SK-N-SH treated with all-trans-retinoic acid at 6 μM for 48 hours (cell line): ENCODE data around the gene ANKRD7.
A peak's percentile ranks its signal among the peaks of the same experiment; 100 is the strongest.

Source experiments
- ATAC-seq: fragments of 200-7000 bp; cut with Tn5 transposase; 3 replicates; pipeline ENCODE4 v1.9.1; 2020; ENCODE audit warnings: mild to moderate bottlenecking, moderate library complexity
- ARNTL ChIP-seq: fragments of 450-650 bp; formaldehyde crosslinking; IDR thresholded peaks from 2 replicates; pipeline ENCODE4 v1.5.0; 2020; ENCODE audit warnings: low read depth, mild to moderate bottlenecking, moderate library complexity, borderline replicate concordance
- BACH2 ChIP-seq: fragments of 250-450 bp; sonication (Bioruptor Pico); IDR thresholded peaks from 2 replicates; pipeline ENCODE4 v1.9.0; 2021; ENCODE audit warnings: mild to moderate bottlenecking, borderline replicate concordance
- CSDC2 ChIP-seq: fragments of 250-450 bp; sonication (Bioruptor Pico); IDR thresholded peaks from 2 replicates; pipeline ENCODE4 v1.5.0; 2020; ENCODE audit warnings: mild to moderate bottlenecking, moderate library complexity
- ESRRG ChIP-seq: fragments of 250-450 bp; sonication (Bioruptor Pico); IDR thresholded peaks from 2 replicates; pipeline ENCODE4 v1.6.1; 2021; ENCODE audit warnings: mild to moderate bottlenecking
- GLIS3 ChIP-seq: fragments of 250-450 bp; sonication (Bioruptor Pico); IDR thresholded peaks from 2 replicates; pipeline ENCODE4 v1.5.0; 2020; ENCODE audit warnings: mild to moderate bottlenecking, moderate library complexity
- ISL1 ChIP-seq: fragments of 250-450 bp; sonication (Bioruptor Pico); IDR thresholded peaks from 2 replicates; pipeline ENCODE4 v2.1.2; 2022; ENCODE audit warnings: mild to moderate bottlenecking, moderate library complexity
- OSR1 ChIP-seq: fragments of 250-450 bp; sonication (Bioruptor Pico); IDR thresholded peaks from 2 replicates; pipeline ENCODE4 v1.8.0; 2022; ENCODE audit warnings: moderate library complexity, mild to moderate bottlenecking, inconsistent platforms
- PPARA ChIP-seq: fragments of 250-450 bp; sonication (Bioruptor Pico); IDR thresholded peaks from 2 replicates; pipeline ENCODE4 v1.5.0; 2020; ENCODE audit warnings: mild to moderate bottlenecking, borderline replicate concordance
- RARB ChIP-seq: fragments of 250-450 bp; sonication (Bioruptor Pico); IDR thresholded peaks from 2 replicates; pipeline ENCODE4 v1.8.0; 2021; ENCODE audit warnings: mild to moderate bottlenecking, moderate library complexity
- SNAI2 ChIP-seq: fragments of 250-450 bp; sonication (Bioruptor Pico); IDR thresholded peaks from 2 replicates; pipeline ENCODE4 v1.5.0; 2020; ENCODE audit warnings: mild to moderate bottlenecking, moderate library complexity
- TCF4 ChIP-seq: fragments of 250-450 bp; sonication (Bioruptor Pico); IDR thresholded peaks from 2 replicates; pipeline ENCODE4 v1.8.0; 2021; ENCODE audit warnings: mild to moderate bottlenecking, moderate library complexity, borderline replicate concordance
- TOX ChIP-seq: fragments of 250-450 bp; sonication (Bioruptor Pico); IDR thresholded peaks from 2 replicates; pipeline ENCODE4 v1.8.0; 2021; ENCODE audit warnings: mild to moderate bottlenecking, moderate library complexity, borderline replicate concordance
- TSHZ2 ChIP-seq: fragments of 250-450 bp; sonication (Bioruptor Pico); IDR thresholded peaks from 2 replicates; pipeline ENCODE4 v1.5.0; 2020; ENCODE audit warnings: mild to moderate bottlenecking, moderate library complexity
- ZC3H10 ChIP-seq: fragments of 250-450 bp; sonication (Bioruptor Pico); IDR thresholded peaks from 2 replicates; pipeline ENCODE4 v1.5.1; 2021; ENCODE audit warnings: mild to moderate bottlenecking, moderate library complexity
- ZFP3 ChIP-seq: fragments of 250-450 bp; sonication (Bioruptor Pico); IDR thresholded peaks from 2 replicates; pipeline ENCODE4 v1.5.0; 2020; ENCODE audit warnings: mild to moderate bottlenecking, moderate library complexity
- ZFP30 ChIP-seq: fragments of 450-650 bp; formaldehyde crosslinking; IDR thresholded peaks from 2 replicates; pipeline ENCODE4 v1.5.0; 2022; ENCODE audit warnings: mild to moderate bottlenecking, moderate library complexity
- ZNF565 ChIP-seq: fragments of 450-650 bp; formaldehyde crosslinking; conservative IDR thresholded peaks from 2 replicates; pipeline ENCODE4 v1.5.0; 2020; ENCODE audit warnings: low read depth, mild to moderate bottlenecking, moderate library complexity
- ZNF70 ChIP-seq: fragments of 450-650 bp; formaldehyde crosslinking; IDR thresholded peaks from 2 replicates; pipeline ENCODE4 v1.5.0; 2020; ENCODE audit warnings: mild to moderate bottlenecking, moderate library complexity
- ZNF8 ChIP-seq: fragments of 450-650 bp; formaldehyde crosslinking; IDR thresholded peaks from 2 replicates; pipeline ENCODE4 v1.5.0; 2020; ENCODE audit warnings: mild to moderate bottlenecking, moderate library complexity
- TF ChIP-seq, protein P1 (sequence below): fragments of 250-450 bp; sonication (Bioruptor Pico); IDR thresholded peaks from 2 replicates; pipeline ENCODE4 v1.5.1; 2020; ENCODE audit warnings: low read depth, mild to moderate bottlenecking, moderate library complexity
- TF ChIP-seq, protein P2 (sequence below): fragments of 250-450 bp; sonication (Bioruptor Pico); IDR thresholded peaks from 2 replicates; pipeline ENCODE4 v1.8.0; 2020; ENCODE audit warnings: mild to moderate bottlenecking, moderate library complexity, borderline replicate concordance
- TF ChIP-seq, protein P3 (sequence below): fragments of 250-450 bp; sonication (Bioruptor Pico); IDR thresholded peaks from 2 replicates; pipeline ENCODE4 v1.5.1; 2021; ENCODE audit warnings: mild to moderate bottlenecking, moderate library complexity

The ANKRD7 gene

DNA sequence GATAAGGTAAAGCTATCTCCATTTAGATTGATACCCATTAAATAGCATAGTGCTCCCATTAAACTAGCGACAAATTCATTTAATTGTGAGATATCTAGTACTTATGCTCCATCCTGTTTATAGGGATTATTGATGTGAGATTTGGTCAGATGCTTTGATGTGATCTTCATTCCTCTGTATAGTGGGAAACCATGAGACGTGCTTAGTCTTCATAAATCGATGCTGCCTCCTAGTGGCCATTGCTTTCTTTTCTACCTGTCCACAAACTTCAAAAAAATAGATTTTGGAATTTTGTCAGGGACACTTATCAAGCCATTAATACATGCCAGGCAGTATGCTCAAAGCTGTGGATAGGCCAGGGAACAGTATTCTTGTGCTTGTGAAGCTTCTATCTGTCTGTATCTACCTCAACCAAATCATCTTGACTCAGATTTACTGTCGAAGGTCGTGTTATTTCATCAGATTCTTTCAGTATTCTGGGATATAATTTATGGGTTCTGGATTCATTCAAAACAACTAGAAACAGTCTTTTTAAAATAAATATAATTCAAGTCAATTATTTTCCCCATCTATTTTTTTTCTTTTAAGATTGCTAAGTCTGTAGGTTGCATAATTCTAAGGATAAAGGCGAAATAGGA, 28.5 kb upstream of the ANKRD7 start:
- no peak for TF ChIP-seq ZFP30 (CRISPR knock-in tag)
- no peak for TF ChIP-seq OSR1
- no peak for TF ChIP-seq TOX (CRISPR knock-in tag)
- TF ChIP-seq GLIS3 = no peak
- no peak for TF ChIP-seq ISL1
- TF ChIP-seq, protein P1, sequence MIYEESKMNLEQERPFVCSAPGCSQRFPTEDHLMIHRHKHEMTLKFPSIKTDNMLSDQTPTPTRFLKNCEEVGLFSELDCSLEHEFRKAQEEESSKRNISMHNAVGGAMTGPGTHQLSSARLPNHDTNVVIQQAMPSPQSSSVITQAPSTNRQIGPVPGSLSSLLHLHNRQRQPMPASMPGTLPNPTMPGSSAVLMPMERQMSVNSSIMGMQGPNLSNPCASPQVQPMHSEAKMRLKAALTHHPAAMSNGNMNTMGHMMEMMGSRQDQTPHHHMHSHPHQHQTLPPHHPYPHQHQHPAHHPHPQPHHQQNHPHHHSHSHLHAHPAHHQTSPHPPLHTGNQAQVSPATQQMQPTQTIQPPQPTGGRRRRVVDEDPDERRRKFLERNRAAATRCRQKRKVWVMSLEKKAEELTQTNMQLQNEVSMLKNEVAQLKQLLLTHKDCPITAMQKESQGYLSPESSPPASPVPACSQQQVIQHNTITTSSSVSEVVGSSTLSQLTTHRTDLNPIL (CRISPR knock-in tag) = no peak
- TF ChIP-seq ZC3H10 (CRISPR knock-in tag) = no peak
- no peak for TF ChIP-seq BACH2
- no peak for TF ChIP-seq ZFP3 (CRISPR knock-in tag)
- TF ChIP-seq ESRRG = no peak
- TF ChIP-seq, protein P2, sequence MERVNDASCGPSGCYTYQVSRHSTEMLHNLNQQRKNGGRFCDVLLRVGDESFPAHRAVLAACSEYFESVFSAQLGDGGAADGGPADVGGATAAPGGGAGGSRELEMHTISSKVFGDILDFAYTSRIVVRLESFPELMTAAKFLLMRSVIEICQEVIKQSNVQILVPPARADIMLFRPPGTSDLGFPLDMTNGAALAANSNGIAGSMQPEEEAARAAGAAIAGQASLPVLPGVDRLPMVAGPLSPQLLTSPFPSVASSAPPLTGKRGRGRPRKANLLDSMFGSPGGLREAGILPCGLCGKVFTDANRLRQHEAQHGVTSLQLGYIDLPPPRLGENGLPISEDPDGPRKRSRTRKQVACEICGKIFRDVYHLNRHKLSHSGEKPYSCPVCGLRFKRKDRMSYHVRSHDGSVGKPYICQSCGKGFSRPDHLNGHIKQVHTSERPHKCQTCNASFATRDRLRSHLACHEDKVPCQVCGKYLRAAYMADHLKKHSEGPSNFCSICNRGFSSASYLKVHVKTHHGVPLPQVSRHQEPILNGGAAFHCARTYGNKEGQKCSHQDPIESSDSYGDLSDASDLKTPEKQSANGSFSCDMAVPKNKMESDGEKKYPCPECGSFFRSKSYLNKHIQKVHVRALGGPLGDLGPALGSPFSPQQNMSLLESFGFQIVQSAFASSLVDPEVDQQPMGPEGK (CRISPR knock-in tag) = no peak
- no peak for TF ChIP-seq TSHZ2 (CRISPR knock-in tag)
- no peak for TF ChIP-seq ZNF565 (CRISPR knock-in tag)
- no peak for TF ChIP-seq RARB (CRISPR knock-in tag)
- TF ChIP-seq, protein P3, sequence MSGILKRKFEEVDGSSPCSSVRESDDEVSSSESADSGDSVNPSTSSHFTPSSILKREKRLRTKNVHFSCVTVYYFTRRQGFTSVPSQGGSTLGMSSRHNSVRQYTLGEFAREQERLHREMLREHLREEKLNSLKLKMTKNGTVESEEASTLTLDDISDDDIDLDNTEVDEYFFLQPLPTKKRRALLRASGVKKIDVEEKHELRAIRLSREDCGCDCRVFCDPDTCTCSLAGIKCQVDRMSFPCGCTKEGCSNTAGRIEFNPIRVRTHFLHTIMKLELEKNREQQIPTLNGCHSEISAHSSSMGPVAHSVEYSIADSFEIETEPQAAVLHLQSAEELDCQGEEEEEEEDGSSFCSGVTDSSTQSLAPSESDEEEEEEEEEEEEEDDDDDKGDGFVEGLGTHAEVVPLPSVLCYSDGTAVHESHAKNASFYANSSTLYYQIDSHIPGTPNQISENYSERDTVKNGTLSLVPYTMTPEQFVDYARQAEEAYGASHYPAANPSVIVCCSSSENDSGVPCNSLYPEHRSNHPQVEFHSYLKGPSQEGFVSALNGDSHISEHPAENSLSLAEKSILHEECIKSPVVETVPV (CRISPR knock-in tag) = no peak
- TF ChIP-seq PPARA (CRISPR knock-in tag) = no peak
- TF ChIP-seq ZNF8 (CRISPR knock-in tag) = no peak
- no peak for TF ChIP-seq CSDC2 (CRISPR knock-in tag)
- TF ChIP-seq SNAI2 (CRISPR knock-in tag) = no peak
- no peak for TF ChIP-seq ZNF70 (CRISPR knock-in tag)
- TF ChIP-seq, all 23 proteins: peak for 0
- ATAC-seq = peak; percentile 96

- no peak for ATAC-seq
- TF ChIP-seq OSR1 = no peak
- no peak for TF ChIP-seq SNAI2 (CRISPR knock-in tag)
- TF ChIP-seq ISL1 = no peak
- no peak for TF ChIP-seq PPARA (CRISPR knock-in tag)
- no peak for TF ChIP-seq ZFP3 (CRISPR knock-in tag)
- TF ChIP-seq TCF4 (CRISPR knock-in tag) = no peak
- TF ChIP-seq, protein P2 (CRISPR knock-in tag) = no peak
- TF ChIP-seq ZNF70 (CRISPR knock-in tag) = no peak
- TF ChIP-seq ARNTL (CRISPR knock-in tag) = no peak
- TF ChIP-seq ESRRG = no peak
- TF ChIP-seq, all 23 proteins: peak for 0
Observed at GRCh38 chr7:118202061-118202460, 22.4 kb upstream of the ANKRD7 start.
